ENCODE measurements around the gene SBF2. TPM values are rescaled to one million over a fixed set of nuclear protein-coding genes. Genes with fewer than 3 reads are reported as not detected.

SBF2 gene
- total RNA-seq, 1 donor from 2014 or later: 18.3 TPM

DNA sequence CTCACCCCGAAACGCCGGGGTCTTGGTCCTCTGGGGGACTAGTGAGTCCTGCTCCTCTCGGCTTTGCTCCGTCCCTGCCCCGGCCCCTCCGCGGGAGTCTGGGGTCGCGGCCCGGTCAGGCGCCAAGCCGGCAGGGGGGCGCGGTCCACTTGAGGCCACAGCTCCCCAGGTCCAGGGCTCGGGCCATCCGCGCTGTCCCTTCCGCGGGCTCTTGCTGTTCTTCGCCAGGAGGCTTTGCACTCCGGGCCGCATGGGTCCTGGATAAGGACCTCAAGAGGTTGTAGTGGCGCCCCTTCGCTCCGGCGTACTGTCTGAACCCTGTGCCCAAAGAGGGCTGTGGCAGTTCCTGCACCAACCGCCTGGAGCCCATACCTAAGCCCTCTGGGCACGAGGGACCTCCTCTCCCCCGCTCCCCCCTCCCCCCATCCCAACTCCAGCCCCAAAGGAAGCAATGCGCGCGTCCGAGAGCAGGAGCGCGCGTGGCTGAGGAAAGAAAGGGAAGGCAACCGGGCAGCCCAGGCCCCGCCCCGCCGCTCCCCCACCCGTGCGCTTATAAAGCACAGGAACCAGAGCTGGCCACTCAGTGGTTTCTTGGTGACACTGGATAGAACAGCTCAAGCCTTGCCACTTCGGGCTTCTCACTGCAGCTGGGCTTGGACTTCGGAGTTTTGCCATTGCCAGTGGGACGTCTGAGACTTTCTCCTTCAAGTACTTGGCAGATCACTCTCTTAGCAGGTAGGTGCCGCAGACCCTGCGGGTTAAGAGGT, 10.7 kb upstream of the SBF2 start, which contains the start of gene ADM:
Gene ADM (plus strand): TSS at position 579 of the 767 bp plus-strand sequence. CDS start 628 bp downstream, outside the sequence.
- peak; percentile 94 for DNase-seq
- intact Hi-C loops (cut with DNase I): loop anchor here (5.0 to 10.0 kb wide), 4 partner anchors 97 to 547 kb away; no protein-coding TSS in a partner anchor
- ATAC-seq (ENCODE audit: poor library complexity): peak; percentile 68

DNA sequence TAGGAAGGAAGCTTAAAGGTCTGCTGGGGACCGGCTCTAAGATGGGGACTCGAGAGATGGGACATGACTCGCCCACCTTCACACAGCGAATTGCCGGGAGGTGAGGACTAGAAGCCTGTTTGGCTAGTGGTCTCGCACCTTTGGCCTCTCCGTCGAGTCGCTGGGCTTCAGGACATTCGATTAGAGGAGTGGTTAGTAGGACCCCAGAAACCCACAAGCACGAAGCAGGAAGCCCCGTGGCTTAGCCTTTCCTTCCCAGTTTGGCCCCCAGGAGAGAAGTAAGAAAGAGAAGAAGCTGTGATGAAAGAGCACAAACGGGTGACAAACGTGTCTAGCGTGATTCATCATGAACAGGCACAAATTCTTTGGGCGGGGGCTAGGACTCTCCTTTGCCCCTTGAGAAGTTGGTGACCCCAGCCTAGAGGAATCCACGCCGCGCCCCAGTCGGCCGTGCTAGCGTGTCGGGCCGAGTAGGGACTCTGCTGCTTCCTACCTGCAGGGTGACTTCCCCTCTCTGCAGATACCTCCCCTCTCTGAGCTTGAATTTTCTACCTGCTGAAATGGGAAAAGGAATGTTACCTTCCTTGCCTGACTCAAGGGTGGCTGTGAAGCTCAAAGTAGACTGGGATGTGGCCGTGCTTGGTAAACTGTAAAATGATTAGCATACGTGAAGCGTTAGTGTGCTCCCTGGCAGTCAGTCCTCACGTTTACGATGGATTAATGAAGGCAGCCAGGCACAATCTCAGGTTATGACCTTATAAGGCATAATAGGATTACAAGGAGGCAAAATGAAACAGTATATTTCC, 9.7 kb upstream of the SBF2 start:
- ATAC-seq (ENCODE audit: poor library complexity): no peak
- intact Hi-C loops (cut with DNase I): loop anchor here (10.0 kb wide), 1 partner anchor 329 kb away; no protein-coding TSS in a partner anchor

DNA sequence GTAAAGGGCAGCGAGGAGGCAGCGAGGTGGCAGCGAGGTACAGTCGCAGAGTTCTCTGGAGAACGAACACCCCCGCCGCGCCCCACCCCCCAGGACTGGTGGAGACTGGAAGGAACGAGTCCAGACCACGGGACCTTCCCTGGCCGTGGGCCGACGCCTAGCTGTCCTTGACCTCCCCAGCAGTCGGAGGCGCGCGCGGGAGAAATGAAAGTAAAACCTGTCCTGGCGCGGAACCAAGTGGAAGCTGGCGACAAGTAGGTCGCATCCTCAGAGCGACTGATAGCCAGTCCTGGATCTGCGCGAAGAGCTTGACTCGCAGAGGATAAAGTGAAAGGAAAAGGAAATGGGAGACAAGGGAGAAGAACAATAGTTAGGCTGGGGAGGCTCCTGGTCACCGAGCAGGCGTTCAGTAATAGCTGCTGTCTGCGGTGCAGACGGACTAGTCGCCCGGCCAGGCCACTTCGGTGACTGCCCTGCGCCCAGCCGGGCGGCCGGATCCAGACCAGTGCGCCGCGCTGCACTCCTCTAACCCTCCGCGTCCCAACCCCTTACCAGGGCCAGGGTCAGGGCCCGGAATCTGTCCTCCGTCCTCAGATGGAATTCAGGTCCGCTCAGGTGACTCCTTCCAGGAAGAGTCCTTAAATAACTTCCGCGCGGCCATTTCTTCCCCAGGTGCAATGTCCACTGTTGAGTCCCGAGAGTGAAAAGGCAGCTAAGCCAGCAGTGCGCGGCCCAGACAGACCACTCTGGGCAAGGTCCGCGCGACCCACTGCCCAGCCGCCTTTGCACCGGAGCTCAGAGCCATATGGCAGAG, 8.9 kb upstream of the SBF2 start:
- ATAC-seq (ENCODE audit: poor library complexity): peak; percentile 40
- DNase-seq: peak; percentile 93
- intact Hi-C loops (cut with DNase I): loop anchor here (10.0 kb wide), 1 partner anchor 328 kb away; no protein-coding TSS in a partner anchor

More for the DNA sequence above, 9.7 kb upstream of the SBF2 start:
- DNase-seq: peak; percentile 57

DNA sequence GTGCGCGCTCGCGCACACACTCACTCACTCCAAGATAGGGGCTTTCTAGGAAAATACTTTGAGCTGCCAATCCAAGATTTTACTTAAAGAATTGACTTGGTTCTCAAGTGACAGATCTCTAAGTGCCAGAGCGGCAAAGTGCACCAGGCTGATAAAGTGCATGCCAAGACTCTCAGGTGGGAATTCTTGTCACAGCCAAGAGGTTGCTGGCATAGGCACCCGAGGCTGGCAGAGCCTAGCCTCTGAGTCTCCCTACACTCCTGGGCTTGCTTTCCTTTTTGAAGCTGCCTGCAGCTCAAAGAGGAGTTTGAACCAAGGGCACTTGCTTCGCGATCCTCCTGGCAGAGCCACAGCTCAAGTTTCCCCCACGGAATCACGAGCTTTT, 8.3 kb upstream of the SBF2 start:
- intact Hi-C loops (cut with DNase I): loop anchor here (10.0 kb wide), 1 partner anchor 328 kb away; no protein-coding TSS in a partner anchor
- DNase-seq: peak; percentile 40
- ATAC-seq (ENCODE audit: poor library complexity): peak; percentile 0

DNA sequence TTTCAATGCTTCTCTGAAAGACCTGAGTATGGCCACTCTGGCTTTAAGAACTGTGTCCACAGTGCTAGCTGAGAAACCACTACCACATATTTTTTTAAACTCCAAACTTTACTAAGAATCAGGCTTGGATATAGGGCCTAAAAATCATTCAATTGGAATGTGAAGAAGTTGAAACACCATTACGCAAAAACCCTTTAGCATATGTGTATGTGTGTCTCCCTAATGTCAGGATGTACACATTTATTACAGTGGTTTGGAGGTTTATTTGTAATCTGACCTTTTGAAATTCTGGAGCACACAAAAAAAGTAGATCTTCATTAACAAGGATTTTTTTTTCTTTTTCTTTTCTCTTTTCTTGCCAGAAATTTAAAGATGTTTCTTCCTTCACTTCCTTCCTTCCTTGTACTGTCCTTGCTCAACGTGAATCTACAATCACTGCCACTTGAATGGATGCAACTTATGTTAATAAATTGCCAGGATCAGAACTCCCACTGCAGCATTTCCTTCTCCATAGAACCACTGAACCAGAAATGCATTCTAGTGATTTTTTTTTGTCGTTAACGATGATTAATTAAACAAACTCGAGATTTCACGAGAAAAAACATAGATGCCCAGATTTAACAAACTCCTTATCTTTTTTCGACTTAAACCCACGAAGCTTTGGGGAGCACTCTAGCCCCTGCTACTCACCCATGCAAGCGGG, 7.8 kb upstream of the SBF2 start:
- no peak for ATAC-seq (ENCODE audit: poor library complexity)
- DNase-seq: no peak
- intact Hi-C loops (cut with DNase I): loop anchor here (10.0 kb wide), 1 partner anchor 327 kb away; no protein-coding TSS in a partner anchor

DNA sequence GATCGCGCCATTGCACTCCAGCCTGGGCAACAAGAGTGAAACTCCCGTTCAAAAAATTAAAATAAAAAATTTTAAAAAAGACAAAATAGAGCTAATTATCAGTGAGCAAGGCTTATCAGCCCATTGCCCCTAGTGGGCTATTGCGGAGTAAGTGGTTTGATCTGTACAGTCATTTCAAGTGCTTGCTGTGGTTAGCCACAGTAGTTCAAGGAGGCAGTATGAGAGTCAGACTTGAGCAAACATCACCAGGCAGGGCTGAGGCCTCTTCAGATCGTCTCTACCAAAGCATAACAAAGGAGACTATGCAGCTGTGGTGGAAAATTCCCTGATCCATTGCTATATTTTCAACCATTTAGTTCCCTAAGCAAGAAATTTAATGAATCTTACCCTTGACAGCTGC, 4.3 kb upstream of the SBF2 start:
- no peak for ATAC-seq (ENCODE audit: poor library complexity)
- intact Hi-C loops (cut with DNase I): no loop called here
- DNase-seq: no peak

DNA sequence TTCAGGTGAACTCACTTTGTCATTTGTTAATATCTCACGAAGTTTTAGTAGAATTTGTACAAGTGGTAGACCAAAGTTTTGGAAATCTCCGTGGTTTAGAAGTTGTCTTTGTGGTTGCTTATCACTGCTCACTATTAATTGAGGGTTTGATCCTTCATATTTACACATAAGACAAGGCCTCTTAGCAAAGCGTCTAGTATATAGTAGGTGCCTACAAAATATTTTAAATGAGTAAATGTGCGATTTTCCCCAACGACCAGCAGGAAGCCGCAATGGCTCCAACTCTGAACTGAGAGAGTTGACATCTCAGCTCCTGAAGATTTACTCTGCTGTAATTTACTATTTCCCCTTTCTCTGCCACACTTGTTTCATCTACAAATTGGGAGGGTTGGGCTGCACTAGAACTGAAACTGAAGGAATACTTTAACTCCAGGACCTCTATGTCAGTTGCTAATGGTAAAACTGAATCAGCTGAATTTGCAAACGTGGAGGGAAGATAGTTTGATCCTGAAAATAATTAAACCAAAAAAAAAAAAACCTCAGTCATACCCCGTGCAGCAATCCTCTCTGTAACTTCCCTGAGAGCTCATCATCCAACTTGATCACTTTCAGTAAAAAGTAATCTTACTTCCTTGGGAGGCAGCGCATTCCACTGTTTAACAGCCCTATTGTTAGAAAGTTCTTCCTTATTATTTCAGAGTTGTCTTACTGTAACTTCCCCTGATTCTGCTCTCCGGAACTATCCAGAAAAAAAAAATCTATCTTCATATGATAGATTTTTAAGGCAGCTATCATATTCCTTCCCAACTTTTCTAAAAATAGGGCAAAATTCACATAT, 1.3 kb upstream of the SBF2 start:
- ATAC-seq (ENCODE audit: poor library complexity) (no peak), DNase-seq (no peak)
- intact Hi-C loops (cut with DNase I): no loop called here

DNA sequence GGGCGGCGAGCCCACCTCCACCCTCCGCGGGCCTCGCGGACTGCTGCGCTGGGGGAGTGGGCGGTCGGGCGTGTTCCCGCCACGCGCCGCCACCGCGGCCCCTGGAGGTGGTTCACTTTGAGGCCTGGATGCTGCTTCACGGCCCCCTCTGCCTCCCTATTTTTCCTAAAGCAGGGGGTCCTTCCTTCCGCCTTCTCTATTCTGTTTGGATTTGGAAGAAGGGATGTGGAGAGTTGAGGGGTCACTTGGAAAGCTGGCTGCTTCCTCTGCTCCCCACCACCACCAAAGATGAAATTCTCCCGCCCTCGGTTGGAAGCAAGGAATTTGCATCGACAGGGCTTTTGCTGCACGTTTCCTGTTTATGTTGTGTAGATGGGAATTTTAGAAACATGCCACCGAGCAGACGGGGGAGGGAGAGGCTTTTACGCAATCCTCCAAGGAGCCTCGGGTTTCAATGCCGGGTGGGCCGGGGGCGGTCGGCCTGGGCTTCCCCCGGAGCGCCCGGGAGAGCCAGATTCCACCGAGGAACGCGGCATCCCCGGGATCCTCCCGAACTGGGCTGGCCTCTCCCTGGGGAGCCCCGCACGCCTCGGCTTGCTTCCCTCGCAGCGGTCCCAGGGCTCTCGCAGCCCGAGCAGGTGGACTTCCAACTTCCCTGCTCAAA, 403 bp upstream of the SBF2 start:
- ATAC-seq (ENCODE audit: poor library complexity) (peak; percentile 44), DNase-seq (peak; percentile 58)
- intact Hi-C loops (cut with DNase I): no loop called here

DNA sequence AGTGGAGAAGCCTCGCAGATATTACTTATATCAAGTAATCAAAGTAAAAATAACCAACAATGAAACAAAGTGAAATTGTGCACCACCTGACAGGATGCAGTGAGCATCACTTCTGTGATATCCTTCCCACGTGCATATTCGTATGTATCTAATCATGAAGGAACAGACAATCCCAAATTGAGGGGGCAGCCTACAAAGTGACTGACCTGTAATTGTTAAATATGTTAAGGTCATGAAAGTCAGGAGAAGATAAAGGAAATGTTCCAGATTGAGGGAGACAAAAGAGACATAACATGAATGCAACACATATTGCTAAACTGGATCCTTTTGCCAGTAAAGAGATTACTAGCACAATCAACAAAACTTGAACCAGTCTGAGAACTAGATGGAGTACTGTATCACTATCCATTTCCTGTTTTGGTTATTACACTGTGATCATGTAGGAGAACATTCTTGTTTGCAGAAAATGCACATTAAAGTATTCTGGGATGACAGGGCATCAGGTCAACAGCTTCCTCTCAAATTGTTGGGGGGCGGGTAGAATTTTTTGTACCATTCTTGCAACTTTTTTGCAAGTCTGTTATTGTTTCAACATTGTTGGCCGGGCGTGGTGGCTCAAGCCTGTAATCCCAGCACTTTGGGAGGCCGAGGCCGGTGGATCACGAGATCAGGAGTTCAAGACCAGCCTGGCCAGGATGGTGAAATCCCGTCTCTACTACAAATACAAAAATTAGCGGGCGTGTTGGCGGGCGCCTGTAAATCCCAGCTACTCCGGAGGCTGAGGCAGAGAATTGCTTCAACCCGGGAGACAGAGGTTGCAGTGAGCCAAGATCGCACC, 2.0 kb downstream of the SBF2 start:
- ATAC-seq (ENCODE audit: poor library complexity) (no peak), DNase-seq (peak; percentile 52)
- intact Hi-C loops (cut with DNase I): no loop called here

DNA sequence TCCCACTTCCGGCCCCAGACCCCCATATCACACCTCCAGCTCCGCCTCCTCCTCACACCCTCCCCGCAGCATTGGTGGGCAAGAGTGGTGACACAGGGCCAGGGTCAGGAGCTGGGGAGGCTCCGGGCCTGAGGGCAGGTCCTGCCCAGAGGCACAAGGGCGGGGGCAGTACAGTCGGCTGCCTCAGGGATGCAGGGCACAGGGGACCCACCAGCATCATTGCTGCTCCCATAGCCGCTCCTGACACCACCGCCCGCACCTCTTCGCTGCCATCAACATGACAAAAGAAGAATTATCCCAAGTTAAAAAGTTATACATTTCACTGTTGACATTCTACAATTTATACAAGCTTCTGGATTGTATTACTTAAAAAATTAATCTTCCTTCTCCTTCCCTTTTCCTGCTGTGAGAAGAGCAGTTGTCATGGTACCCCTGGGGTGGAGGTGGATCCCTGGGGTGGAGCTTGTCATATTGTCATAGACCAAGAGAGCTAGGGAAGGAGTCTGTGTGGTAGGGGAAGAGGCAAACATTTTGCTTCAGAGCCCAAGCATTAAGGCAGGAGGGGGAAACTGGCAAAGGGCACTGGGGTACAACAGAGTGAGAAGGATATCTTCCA, 4.1 kb downstream of the SBF2 start:
- ATAC-seq (ENCODE audit: poor library complexity) (no peak), DNase-seq (no peak)
- intact Hi-C loops (cut with DNase I): no loop called here

DNA sequence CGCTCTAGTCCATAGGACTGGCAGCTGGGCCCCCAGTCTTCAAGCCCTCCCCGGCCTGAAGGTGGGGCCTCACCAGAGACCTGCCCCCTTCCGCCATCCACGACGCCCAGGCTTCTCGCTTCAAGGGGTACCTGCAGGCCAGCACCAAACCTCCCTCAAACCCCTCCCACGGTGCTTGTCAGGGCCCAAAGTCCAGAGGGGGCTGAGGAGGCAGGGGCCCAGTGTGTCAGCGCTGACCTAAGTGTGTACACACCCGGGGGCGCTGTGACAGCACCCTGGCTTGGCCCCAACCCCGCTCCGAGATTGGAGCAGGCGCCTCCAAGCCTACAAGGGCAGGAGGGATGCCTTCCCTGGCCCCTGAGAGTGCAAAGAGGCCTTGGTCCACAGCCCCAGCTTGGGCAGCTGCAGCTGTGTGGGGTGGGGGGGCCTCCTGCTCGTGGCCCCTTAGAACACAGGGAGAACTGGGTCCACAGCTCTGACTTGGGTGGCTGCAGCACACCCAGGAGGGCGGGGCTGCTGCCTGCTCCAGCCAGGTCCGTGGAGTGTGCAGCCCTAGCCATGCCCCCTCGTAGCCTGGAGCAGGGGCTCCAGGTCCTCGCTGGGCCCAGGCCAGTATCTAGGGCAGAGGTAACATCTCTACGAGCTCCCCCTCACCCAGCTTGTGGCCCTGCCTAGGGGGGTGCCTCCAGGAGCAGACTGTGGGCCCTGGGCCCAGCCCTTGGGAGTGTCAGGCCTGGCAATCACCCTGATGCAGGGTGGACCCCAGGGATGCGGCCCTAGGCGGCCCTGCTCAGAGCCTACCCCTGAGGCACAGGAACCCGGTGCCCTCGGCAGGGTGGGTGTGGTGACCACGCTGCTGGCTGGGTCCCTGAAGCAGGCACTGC, 4.9 kb downstream of the SBF2 start:
- intact Hi-C loops (cut with DNase I): no loop called here
- ATAC-seq (ENCODE audit: poor library complexity): no peak
- DNase-seq: no peak

DNA sequence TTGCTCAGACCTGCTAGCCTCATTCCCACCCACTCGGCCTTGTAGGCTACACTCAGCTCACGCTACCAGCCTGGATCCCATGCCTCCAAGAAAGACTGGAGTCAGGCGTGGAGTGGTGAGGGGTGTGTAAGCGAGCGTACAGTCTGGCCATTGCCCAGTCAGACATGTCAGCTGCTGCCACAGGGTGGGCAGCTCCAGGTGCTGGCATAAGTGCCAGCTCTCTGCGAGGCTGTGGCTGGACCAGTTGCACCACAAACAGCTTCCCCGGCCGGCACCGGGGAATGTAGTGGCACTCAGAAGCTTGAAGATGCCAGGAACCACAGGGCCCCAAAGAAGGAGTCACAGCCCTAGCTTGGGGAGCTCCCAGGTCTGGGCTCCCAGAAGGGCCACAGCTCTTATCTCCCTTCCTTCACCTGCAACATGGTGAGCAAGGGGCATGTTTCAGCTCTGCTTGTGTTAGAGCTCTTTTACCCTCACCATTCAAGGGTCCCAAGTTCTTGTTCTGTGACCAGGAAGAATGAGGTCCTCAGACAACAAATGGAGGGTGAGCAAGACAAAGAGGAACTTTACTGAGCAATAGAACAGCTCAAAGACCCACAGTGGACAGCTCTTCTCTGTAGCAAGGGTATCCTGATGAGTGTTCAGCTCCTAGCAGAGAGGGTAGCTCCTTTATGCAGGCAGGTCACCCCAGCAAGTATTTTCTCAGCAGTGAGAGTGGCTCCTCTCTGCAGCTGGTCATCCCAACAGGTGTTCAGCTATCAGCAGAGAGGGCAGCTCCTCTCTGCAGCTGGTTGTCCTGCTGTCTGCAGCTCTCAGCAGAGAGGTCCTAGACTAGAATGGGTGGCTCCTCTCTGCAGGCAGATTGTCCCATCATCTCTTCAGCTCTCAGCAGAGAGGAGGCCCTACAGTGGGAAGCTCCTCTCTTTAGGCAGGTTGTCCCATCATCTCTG, 6.0 kb downstream of the SBF2 start:
- no peak for ATAC-seq (ENCODE audit: poor library complexity)
- no peak for DNase-seq
- intact Hi-C loops (cut with DNase I): no loop called here

DNA sequence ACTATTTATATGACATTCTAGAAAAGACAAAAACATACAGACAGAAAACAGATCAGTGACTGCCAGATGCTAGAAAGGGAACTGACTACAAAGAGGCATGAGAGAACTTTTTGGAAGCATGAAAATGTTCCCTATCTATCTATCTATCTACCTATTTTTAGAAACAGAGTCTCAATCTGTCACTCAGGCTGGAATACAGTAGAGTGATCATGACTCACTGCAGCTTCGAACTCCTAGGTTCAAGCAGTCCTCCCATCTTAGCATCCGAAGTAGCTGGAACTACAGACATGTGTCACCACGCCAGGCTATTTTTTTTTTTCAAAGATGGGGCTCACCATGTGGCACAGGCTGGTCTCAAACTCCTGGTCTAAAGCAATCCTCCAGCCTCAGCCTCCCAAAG, 6.9 kb downstream of the SBF2 start:
- intact Hi-C loops (cut with DNase I): no loop called here
- ATAC-seq (ENCODE audit: poor library complexity) (no peak), DNase-seq (no peak)

All from Right ventricle myocardium superior (tissue), 1 donor.